HG02885 (cell line): ENCODE results near the gene SRGN.
"Not testable (repeated sequence)": the region's sequence is repeated elsewhere in the genome, so short reads cannot be mapped to it uniquely, and the experiment has no call there.

Source experiments
- ATAC-seq: cut with Tn5 transposase; IDR thresholded peaks from one replicate; pipeline ENCODE4 v1.9.1; 2021; ENCODE audit warnings: mild to moderate bottlenecking; ENCODE audit not compliant: unreplicated experiment, poor library complexity

The SRGN gene

DNA sequence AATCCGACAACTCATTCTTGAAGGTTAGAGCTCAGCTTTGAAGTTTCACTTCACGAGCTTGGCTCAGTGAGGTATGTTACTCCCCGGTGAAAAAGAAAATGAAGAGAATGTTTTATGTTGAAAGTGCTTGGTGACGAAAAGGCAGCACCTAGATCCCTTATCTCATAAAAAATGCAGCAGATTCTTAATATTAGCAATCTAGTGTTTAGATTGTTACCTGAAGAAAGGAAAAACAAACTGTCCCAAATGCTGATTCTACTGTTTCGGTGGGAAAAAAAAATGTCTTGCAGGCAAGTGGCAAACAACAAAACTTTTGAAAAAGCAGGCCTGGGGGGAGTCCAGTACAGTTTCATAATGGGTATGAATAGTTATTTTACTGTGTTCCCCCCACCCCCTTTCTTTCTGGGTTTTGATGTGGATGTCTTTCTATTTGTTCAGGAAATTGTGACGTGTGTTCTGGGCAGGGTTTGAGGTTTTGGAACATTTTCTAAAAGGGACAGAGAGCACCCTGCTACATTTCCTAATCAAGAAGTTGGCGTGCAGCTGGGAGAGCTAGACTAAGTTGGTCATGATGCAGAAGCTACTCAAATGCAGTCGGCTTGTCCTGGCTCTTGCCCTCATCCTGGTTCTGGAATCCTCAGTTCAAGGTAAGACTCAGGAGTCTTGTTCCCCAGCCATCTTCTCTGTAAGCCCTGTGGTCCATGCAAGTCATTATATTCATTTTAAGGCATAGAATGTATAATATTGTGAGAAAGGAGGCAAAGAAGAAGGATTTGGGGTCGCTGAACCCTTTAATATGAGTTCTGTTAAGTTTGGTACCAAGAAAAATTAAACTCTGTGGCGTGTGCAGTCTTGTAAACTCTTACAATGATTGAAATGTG, at the start of gene SRGN:
Gene SRGN (plus strand): TSS at position 514 of the 881 bp plus-strand sequence. CDS start 55 bp downstream, at position 569.
- peak; percentile 70 for ATAC-seq

- not testable (repeated sequence) for ATAC-seq
Observed at GRCh38 chr10:69040904-69041303, 47.0 kb upstream of the SRGN start.

DNA sequence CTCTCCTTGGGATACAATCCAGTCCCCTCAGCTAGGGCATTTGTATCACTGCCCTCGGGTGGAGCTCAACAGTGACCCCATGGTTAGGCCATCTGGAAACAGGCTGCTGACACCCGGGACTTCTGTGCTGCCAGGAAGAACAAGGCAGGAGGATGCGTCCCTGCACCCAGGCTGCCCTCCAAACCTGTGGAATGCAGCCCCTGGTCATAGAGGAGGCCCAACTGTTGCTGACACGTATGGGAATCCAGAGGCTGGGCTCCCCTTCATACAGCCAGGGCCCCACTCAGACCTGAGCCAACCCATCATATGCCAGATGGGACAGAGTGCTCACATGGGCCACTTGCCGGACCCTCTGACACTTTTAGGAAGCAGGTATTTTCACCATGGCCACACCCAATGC, 45.5 kb upstream of the SRGN start:
- no peak for ATAC-seq

DNA sequence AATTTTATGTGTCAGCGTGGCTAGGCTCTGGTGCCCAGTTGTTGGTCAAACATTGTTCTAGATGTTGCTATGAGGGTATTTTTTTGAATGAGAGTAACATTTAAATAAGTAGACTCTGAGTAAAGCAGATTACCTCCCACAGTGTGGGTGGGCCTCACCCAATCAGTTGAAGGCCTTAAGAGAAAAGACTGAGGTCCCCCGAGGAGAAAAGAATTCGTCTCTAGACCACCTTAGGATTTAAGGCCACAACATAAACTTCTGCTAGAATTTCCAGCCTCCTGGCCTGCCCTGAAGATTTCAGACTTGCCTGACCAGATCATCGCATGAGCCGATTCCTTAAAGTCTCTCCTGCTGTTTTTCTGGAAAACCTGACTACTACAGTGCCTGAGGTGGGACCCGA, 45.1 kb upstream of the SRGN start:
- no peak for ATAC-seq

GRCh38 chr10:69043931-69044531, 43.9 kb upstream of the SRGN start:
- ATAC-seq = no peak

GRCh38 chr10:69044546-69044945, 43.4 kb upstream of the SRGN start:
- ATAC-seq = no peak

DNA sequence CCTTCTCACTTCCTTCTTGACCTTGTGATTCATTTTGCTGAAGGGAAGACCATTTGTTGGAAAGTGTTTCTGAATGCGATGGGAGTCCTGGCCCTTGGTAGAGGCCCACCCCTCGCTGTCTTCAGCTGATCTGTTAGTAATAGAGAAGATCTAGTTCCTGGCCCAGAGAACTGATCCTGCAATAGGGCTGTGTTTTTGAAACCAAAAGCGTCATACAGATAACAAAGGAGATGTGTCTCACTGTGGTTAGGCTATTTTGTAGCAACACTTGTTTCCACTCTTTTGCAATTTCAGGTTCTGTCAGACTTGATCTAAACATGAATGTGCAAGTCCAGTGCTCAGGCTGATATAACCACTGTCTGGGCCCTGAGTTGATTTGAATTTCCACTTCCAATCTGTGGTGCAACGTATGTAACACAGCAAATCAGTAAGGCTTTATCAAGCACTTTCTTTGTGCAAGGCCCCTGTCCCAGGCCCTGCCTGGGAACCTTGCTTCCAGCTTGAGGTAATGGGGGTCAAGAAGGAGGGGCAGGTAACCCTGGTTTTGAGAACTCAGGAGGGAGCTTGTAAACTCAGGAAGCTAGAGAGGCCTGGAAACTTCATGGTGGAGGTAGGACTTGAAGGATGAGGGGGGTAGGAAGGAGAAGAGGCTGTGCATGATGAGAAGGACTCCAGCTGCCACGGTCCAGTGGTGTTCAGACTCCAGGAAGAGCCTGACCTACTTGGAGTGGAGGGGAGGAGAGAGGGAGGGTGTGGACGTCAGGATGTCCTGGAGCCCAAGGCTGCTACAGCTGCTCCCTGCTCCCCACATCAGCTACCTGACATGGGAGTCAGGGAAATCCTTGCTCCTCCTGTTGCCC, 42.2 kb upstream of the SRGN start:
- ATAC-seq = peak; percentile 74

- no peak for ATAC-seq
Observed at GRCh38 chr10:69047111-69047832, 40.6 kb upstream of the SRGN start.

DNA sequence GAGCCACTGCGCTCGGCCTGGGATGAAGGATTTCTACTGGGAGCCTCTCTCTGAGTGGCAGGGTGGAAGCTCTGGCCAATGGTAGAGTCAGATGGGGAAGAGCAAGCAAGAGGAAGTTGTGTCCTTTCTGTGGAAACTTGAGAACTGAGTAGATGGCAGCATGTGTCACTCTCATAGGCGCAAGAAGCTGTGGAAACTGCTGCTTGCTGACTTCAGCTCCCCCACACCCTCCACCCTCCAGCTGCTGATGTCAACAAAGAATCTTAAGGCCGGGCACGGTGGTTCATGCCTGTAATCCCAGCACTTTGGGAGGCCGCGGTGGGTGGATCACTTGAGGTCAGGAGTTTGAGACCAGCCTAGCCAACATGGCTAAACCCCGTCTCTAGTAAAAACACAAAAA, 39.8 kb upstream of the SRGN start:
- no peak for ATAC-seq

GRCh38 chr10:69049566-69049961, 38.3 kb upstream of the SRGN start:
- ATAC-seq = no peak

DNA sequence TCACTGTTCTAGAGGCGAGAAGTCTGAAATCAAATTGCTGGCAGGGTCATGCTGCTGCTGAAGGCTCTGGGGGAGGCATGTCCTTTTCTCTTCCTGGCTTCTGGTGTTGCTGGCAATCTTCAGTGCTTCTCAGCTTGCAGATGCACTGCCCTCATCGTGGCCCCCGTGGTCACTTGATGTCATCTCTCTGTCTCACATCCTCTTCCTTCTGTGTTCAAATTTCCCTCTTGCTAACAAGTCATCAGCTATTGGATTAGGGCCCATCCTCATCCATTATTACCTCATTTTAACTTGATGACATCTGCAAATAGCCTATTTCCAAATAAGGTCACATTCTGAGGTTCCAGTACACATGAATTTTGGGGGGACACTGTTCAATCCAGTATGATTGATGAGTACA, 36.6 kb upstream of the SRGN start:
- peak; percentile 36 for ATAC-seq

DNA sequence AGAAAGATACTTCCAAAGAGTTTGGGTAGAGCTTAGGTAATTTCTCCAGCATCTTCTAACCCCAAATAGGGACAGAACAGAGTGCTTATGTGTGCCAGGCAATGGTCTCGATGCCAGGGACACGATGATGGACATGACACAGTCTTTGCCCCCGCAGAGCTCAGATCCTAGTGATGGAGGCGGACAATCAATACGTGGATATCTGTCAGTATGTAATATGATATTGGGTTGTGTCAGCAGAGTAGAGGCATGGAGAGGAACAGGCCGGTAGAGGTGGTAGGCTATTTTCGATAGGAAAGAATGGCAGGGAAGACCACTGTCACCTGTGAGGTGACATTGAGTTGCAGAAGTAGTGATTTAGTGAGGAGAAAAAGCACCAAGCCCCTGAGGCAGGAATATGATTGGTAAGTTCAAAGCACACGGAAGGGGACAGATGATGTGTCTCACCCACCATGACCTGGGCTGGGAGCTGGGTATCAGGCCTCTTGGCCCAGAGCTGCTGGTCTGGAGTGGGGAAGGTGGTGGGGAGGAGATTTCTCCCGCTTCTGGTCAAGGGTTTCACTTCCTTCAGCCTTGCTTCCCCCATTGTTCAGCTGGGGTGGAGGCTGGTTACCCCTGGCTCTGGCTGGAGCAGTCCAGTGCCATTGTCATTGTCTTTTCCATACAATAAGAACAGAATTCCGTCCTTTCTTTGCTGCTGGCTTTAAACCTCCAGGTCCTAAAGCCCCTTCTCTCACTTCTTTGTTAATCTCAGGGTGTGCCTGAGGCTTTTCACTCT, 36.0 kb upstream of the SRGN start:
- ATAC-seq = no peak

GRCh38 chr10:69052736-69053135, 35.2 kb upstream of the SRGN start:
- ATAC-seq = no peak

DNA sequence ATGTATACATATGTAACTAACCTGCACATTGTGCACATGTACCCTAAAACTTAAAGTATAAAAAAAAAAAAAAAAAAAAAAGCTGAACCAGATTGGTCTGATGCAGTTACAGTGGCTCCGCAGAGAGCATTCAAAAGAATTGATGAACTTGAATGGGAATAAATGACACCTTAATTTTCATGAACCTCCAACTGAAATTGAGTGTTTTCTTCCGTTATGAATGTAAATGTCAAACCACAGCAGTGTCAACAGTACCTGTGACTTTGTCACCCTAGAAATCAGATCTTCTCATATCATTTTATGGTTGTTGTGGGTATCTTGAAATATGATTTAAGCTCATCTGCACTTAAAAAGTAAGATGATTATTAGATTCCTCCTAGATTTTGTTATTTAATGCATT, 32.7 kb upstream of the SRGN start:
- no peak for ATAC-seq

- ATAC-seq = peak; percentile 49
Observed at GRCh38 chr10:69056129-69056528, 31.8 kb upstream of the SRGN start.

GRCh38 chr10:69056536-69057260, 31.2 kb upstream of the SRGN start:
- no peak for ATAC-seq

GRCh38 chr10:69057261-69057950, 30.5 kb upstream of the SRGN start:
- no peak for ATAC-seq

DNA sequence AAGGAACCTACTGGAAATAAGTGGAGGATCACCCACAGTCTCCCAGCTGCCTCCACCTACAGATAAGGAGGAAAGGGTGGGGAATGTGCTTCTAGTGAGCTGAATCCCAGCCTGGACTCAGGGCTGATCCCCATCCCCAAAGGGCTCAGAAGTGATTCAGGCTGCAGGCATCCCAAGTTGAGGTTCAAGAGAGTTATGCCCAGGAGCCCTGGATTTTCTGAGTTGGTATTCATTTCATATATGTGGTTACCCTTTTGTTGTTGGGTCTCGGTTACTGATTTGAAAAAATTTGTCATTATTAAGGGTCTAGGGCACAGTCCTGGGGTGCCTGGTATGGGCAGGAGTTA, 30.0 kb upstream of the SRGN start:
- ATAC-seq = no peak
